Femur (tissue), 1 donor: Measurements from ENCODE around the gene SOCS4.
"Not testable (repeated sequence)": the region's sequence is repeated elsewhere in the genome, so short reads cannot be mapped to it uniquely, and the experiment has no call there.

ENCODE experiments used
- DNase-seq: peaks from one replicate; pipeline ENCODE4 v3.0.0-alpha.2; 2017

The SOCS4 gene

GRCh38 chr14:55026793-55027561, at the start of gene SOCS4, which contains the start of gene WDHD1:
Gene SOCS4 (plus strand): TSS chr14:55027236. CDS start chr14:55043042, 15,806 bp downstream.
Gene WDHD1 (minus strand): TSS chr14:55027099. CDS start chr14:55026787, 312 bp downstream.
- DNase-seq = peak; percentile 97

DNA sequence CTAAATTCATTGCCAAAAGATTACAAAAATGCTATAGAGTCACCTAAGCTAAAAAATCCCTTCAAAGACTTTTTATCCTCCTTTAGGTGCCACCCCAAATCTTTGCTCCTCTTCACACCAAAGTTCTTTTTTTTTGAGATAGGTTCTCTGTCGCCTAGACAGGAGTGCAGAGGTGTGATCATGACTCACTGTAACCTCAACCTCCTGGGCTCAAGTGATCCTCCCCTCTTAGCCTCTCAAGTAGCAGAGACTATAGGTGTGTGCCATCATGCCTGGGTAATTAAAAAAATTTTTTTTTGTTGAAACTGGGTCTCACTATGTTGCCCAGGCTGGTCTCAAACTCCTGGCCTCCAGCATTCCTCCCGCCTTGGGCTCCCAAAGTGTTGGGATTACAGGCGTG, 48.0 kb upstream of the SOCS4 start:
- DNase-seq = no peak

- DNase-seq = no peak
These were observed 45.3 kb upstream of the SOCS4 start for GRCh38 chr14:54981698-54982097.

DNA sequence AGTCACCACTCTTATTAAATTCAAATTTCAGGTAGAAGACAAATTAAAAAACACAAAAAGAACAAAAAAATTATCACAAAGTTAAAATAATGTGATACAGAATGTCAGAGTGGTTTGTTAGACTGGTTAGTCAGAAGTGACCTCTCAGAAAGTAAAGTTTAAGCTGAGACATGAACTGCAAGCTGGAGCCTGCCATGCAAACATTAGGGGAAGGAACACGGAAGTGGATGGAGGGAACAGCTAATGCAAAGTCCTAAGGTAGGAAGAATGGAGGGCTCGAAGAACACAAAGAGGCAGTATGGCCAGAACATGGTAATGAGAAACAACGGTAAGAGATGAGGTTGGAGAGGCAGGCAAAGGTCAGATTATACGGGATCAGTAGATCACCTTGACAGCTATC, 41.9 kb upstream of the SOCS4 start:
- no peak for DNase-seq

DNA sequence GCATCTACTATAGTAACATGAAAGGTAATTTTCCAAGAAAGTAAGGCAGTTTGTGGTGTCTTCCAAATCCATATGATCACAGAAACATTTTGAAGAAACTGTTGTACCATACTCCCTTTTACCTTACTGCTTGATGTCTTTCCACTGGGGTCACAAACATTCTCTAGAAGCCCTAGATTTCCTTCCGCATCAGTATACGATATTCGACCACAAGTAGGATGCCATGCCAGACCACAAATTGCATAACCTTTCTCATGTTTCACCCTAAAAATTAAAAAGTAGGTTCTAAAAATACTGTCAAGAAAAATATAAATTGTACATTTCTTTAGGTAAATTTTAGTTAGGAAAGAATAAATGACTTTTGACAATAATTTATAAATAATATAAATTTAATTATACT, 26.7 kb upstream of the SOCS4 start:
- DNase-seq = no peak

- no peak for DNase-seq
These were observed 22.0 kb upstream of the SOCS4 start for GRCh38 chr14:55005071-55005470.

DNA sequence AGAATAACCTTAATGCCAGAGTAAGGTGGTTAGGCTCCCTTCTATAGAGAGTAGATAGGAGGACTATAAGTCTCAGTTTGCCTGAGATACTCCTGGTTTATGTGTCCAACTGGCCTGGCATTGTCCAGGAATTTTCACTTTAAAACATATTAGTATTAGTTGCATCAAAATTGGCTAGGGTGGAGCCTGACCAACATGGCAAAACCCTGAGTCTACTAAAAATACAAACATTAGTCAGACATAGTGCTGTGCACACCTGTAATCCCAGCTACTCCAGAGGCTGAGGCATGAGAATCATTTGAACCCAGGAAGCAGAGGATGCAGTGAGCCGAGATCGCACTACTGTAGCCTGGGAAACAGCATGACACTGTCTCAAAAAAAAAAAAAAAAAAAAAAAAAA, 12.0 kb upstream of the SOCS4 start:
- DNase-seq = no peak

- DNase-seq = no peak
These were observed 7.0 kb upstream of the SOCS4 start for GRCh38 chr14:55019968-55020554.

DNA sequence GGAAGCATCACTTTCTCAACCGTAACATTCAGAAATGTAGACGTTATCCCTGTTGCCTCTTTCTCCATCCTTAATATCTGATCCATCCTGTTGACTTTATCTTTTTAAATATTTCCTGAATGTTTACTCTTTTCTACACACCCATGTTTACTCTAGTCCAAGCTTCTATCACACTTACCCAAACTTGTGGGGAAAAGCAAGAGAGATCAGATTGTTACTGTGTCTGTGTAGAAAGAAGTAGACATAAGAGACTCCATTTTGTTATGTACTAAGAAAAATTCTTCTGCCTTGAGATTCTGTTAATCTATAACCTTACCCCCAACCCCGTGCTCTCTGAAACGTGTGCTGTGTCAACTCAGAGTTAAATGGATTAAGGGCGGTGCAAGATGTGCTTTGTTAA, 2.7 kb upstream of the SOCS4 start:
- not testable (repeated sequence) for DNase-seq

DNA sequence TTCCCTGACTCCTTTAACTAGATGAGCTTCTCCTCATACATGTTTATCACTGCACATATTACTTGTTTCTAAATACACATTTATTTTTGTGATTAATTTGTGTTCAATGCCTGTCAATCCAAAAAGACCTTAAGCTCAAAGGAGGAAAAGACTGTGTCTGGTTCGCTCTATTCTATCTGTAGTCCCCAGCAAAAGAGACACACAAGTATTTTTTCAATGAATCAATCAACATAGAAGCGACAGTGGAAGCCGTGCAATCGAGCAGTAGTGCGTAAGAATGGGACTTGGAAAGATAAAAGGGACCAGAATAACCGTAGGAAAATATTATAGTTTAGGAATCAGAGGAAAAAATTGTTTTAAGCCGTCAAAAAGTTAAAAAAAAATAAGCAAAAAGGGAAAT, 1.1 kb upstream of the SOCS4 start:
- DNase-seq = no peak

DNA sequence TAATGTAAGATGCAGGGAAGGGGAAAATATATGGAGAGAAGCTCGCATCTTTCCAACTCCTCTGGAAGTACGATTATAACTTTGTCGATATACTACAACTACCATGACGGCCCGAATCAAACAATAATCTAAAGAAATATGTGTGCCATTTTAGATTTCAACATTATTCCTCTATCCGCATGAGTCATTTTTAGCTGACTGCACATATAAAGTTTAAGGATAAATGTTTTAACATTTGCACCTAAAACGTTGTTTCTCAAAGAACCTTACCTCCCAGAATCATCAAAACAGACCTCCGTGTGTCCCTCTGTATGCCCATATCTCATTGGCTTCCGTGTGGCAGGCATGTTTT, 619 bp upstream of the SOCS4 start:
- DNase-seq = no peak

DNA sequence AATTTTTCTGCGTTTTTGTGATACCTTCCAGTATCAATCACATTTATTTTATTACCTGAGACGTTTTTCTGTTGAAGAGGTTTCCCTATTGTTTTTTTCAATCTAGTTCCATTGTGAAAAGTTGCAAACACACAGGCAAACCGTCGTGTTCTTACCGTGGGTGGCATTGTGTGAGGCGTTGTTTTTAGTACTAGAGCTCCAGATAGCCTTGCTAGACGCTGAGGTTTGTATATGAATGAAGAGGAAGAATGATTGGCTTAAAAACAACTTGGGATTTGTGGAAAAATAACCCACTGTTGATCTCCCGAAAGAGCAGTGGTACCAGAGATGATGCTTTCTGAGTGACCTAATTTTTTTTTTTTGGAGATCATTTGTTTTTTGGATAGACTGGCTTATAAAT, 1.0 kb downstream of the SOCS4 start:
- DNase-seq = no peak

GRCh38 chr14:55028476-55028875, 1.4 kb downstream of the SOCS4 start:
- DNase-seq = no peak

DNA sequence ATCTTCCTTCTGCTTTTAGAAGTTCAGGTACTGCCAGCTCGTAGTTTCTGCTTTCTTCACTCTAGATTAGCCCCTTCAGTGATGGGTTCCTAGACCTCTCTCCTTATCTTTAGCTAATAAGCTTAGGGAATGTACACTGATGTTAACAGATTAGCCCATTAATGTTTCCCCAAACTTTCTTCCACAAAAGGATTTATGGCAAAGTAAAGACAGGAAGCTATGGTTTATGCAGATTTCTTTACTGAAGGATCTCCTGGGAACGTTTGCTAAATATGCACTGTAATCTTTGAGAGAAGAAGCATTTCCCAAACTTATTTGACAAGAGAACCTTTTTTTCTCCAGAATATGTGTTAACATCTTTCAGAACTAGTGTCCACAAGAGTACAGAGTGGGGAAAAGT, 4.2 kb downstream of the SOCS4 start:
- no peak for DNase-seq

DNA sequence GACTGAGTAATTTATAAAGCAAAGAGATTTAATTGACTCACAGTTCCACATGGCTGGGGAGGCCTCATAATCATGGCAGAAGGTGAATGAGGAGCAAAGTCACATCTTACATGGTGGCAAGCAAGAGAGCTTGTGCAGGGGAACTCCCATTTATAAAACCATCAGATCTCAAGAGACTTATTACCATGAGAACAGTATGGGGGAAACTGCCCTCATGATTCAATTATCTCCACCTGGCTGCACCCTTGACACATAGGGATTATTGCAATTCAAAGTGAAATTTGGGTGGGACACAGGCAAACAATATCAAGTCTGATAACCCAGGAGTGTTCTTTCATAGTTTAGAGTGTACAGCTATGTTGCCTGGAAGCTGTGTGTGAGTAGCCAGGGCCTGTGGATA, 11.0 kb downstream of the SOCS4 start:
- not testable (repeated sequence) for DNase-seq

DNA sequence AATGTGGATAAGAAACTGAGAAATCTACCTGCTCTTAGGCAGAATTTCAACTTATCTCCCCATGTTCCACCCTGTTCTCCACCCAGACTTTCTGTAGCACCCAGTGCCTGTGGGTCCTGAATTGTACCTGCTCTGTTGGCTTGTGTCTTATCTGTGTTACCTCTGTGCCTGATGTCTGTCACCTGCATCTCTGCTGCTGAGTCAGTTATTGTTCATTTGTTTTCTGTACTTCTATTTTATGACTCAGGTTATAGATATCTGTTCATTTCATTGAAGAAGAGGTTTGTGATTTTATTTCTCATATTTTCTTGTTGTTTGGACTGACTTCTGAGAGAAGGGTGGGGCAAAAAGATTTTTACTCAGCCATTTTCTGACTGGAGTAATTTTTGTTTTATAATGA, 11.7 kb downstream of the SOCS4 start:
- DNase-seq = no peak

GRCh38 chr14:55043528-55043927, 16.5 kb downstream of the SOCS4 start:
- no peak for DNase-seq

DNA sequence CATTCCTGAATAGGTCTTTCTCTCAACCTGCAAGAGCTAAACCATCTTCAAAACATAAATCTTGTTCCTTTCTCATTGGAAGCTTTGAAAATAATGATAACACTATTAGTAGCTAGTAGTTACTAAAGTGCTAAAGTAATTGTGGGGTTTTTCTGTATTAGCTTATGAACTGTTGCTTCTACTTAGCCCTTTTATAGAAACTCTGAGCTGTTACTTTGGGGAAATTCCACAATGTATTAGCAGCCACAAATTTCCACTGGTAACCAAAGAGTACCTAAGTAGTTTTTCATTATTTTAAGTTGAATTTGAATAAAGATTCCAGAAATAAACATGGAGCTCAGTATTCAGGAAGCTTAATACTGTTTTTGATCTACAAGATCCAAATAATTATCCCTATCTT, 18.1 kb downstream of the SOCS4 start:
- DNase-seq = no peak

GRCh38 chr14:55047301-55048053, 20.4 kb downstream of the SOCS4 start:
- DNase-seq = no peak

DNA sequence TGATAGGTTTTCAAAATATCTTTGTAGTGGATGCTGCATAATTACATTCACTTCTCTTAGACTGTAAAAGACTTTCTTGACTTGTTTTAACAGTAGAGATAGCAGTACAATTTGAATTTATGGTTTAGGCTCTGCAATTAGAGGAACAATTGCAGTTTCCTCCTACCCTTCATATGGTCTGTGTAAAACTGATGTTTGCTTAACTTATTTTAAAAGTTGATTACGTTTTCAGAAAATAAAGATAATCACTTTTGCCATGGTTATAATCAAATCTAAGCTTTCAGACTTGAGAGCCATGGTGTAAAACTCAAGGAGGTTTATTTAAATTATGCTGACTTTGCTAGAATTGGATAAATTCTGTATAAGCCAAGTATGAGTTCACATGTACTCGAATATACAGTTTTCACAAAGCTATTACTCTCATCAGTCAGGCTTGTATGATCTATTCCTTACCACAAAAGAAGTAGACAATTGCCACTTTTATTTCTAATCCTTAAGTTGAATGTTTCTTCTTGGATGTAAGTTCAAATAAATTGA, 21.9 kb downstream of the SOCS4 start:
- no peak for DNase-seq

DNA sequence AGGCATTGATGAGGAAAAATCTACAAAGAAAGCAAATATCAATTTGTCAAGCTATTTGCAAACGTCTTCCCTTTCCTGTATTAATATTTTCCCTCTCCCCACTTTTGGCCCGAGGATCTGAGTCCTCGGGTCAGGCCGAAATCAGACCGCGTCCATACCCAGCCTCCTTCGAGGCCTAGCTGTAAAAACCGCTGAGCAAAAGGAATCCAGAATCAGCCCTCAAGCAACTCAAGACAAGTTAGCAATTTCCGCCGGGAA, 24.1 kb downstream of the SOCS4 start:
- no peak for DNase-seq

DNA sequence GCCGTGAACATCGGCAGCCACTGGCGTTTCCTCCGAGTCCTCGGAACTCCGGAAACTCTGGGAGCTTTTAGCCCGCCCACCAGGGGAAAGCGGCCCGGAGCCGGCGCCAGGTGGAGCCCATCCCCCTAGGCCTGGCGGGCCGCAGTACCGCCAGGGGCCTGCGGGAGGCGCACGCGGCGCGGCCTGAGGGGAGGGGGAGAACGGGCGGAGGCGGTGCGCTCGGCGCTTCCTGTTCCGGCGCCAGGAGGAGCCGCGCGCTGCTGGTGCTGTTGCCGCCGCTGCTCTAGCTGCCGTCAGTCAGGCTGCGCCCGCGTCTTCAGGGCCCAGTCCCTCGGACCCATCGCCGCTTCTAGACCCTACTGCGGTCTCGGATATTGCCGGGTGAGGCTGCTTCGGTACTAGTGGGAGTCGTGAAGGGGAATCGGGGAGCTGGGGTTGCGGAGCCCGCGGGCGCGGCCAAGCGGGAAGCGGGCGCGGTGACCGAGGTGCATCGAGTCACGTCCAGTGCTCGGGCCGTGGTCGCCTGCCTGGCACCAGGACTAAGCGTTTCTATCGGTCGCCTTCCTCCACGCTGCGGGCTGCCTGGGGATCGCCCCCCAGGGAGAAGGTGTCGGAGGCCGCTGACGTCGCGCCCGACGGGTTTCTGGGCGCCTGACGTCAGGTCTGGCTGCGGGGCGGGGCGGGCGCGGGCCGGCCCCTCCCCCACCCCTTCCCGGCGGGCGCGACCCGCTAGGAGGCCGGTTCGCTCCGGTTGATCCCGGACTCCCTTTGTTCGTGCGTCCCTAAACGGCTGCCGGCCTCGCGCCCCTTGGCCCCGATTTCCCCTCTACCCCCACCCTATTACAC, 24.6 kb downstream of the SOCS4 start, which contains the start of gene MAPK1IP1L:
Gene MAPK1IP1L (plus strand): TSS at position 225 of the 846 bp plus-strand sequence. CDS start 10,037 bp downstream, outside the sequence.
- peak; percentile 97 for DNase-seq
